BLaER1 (cell line): ENCODE measurements around the gene FOXF1.

Experiments
- H3K27ac ChIP-seq: shearing (Covaris generic); formaldehyde crosslinking; 2 replicates; pipeline ENCODE4 v1.8.1; 2022
- H3K27me3 ChIP-seq: shearing (Covaris generic); formaldehyde crosslinking; 2 replicates; pipeline ENCODE4 v1.8.1; 2022
- H3K36me3 ChIP-seq: shearing (Covaris generic); formaldehyde crosslinking; 2 replicates; pipeline ENCODE4 v1.8.1; 2022
- H3K4me1 ChIP-seq: shearing (Covaris generic); formaldehyde crosslinking; 2 replicates; pipeline ENCODE4 v1.8.1; 2022
- H3K4me2 ChIP-seq: shearing (Covaris generic); formaldehyde crosslinking; 2 replicates; pipeline ENCODE4 v1.8.1; 2022
- H3K4me3 ChIP-seq: shearing (Covaris generic); formaldehyde crosslinking; 2 replicates; pipeline ENCODE4 v1.8.1; 2022
- H3K9ac ChIP-seq: shearing (Covaris generic); formaldehyde crosslinking; 2 replicates; pipeline ENCODE4 v1.8.1; 2022
- H3K9me3 ChIP-seq: shearing (Covaris generic); formaldehyde crosslinking; 2 replicates; pipeline ENCODE4 v1.8.1; 2022
- H4K20me1 ChIP-seq: shearing (Covaris generic); formaldehyde crosslinking; 2 replicates; pipeline ENCODE4 v1.8.1; 2022
- Cebpa-rat ChIP-seq: shearing (Covaris generic); IDR thresholded peaks from 2 replicates; pipeline ENCODE4 v1.8.1; 2022

FOXF1 gene

DNA sequence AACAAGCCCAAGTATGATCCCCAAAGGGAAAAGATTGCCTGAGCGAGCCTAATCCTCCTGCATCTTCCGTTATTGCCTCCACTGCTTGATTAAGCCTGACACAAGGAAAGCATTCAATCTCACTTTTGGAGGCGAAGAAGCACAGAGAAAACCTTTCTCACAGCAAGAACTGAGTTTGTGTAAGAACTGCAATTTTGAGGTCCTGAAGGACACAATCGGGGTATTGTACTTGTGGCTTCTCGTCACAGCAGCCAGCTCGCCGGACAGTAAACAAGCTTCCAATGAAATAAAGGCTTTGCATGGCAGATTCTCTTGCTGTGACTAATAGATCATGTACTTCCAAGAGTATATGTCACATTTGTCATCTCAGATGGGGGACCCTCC lies 18.7 kb upstream of the FOXF1 start:
- H4K20me1 ChIP-seq: peaks cover 56% of the 10 kb centered on the region
- H3K9ac ChIP-seq: no peak overlapping the region
- no peak overlapping the region for H3K27ac ChIP-seq
- H3K36me3 ChIP-seq: no peaks in the 10 kb centered on the region
- H3K4me1 ChIP-seq: no peaks in the 10 kb centered on the region
- no peaks in the 10 kb centered on the region for H3K9me3 ChIP-seq
- no peak overlapping the region for H3K4me2 ChIP-seq
- no peak overlapping the region for H3K4me3 ChIP-seq
- H3K27me3 ChIP-seq: peaks cover 96% of the 10 kb centered on the region
- TF ChIP-seq Cebpa-rat: no peak

DNA sequence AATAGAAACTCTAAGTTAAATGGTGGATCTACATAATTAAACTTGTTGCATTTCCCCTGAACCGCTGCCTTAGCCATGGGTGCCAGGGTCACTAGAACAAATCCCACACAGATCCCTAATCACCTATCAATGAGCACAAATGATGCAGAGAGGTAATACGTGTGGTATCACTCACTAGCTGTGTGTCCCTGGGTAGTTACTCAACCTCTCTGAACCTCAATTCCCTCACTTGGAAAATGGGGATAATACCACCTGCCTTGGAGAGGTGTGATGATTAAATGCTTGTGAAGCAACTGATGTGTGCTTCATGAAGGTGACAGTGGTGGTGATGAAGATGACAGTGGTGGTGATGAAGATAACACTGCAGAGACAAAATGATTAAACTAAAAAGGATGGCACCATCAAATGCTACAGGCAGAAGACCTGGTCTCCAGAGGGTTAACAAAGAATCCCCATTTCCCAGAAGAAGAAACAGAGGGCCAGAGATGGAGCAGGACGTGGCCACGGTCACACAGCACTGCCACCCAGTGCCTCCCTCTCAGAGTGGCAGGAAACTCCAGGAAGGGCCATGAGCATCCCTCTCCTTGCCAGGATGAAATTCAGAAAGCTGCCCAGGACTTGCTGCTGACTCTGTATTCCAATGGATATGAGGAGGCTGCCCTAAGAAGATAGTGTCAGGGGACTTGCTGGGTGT lies 17.9 kb upstream of the FOXF1 start:
- no peak overlapping the region for H3K4me2 ChIP-seq
- no peak overlapping the region for H3K27ac ChIP-seq
- H3K4me1 ChIP-seq: no peaks in the 10 kb centered on the region
- H3K27me3 ChIP-seq: peaks cover 98% of the 10 kb centered on the region
- H3K36me3 ChIP-seq: no peaks in the 10 kb centered on the region
- H3K9ac ChIP-seq: no peak overlapping the region
- no peaks in the 10 kb centered on the region for H3K9me3 ChIP-seq
- H4K20me1 ChIP-seq: peaks cover 62% of the 10 kb centered on the region
- no peak for TF ChIP-seq Cebpa-rat
- H3K4me3 ChIP-seq: no peak overlapping the region

DNA sequence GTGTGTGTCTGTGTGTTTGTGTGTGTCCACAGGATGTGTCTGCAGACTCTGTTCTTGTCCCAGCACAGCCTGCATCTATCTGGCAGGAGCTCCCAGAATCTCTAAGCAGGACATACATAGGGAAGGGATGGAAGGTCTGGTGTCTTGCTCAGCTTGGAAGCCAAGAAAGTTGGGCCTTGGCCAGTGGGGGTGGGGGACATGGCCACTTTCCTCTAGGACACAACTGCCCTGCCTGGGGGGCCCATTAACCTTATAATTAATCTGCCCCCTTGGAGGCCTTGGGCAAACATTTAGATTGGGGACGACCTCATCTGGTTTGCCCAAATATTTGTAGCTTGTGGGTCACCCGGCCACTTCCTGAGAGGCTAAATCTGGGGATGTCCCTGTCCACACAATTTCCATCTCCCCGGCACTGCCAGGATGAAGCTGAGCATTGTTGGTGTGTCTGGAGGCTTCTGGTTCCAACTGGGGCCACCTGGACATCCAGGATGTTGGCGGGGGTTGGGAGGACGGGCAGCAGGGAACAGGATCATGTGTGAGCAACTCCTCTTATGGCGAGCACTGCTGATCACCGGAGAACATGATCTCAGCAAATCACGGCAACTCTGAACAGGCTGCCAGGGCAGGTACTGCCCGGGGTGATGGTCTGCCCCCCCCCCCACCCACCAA lies 17.2 kb upstream of the FOXF1 start:
- no peaks in the 10 kb centered on the region for H3K4me1 ChIP-seq
- H3K27me3 ChIP-seq: peaks cover 100% of the 10 kb centered on the region
- no peak overlapping the region for H3K4me3 ChIP-seq
- no peak overlapping the region for H3K4me2 ChIP-seq
- H3K9me3 ChIP-seq: no peaks in the 10 kb centered on the region
- TF ChIP-seq Cebpa-rat: no peak
- peaks cover 63% of the 10 kb centered on the region for H4K20me1 ChIP-seq
- no peaks in the 10 kb centered on the region for H3K36me3 ChIP-seq
- no peak overlapping the region for H3K27ac ChIP-seq
- no peak overlapping the region for H3K9ac ChIP-seq

DNA sequence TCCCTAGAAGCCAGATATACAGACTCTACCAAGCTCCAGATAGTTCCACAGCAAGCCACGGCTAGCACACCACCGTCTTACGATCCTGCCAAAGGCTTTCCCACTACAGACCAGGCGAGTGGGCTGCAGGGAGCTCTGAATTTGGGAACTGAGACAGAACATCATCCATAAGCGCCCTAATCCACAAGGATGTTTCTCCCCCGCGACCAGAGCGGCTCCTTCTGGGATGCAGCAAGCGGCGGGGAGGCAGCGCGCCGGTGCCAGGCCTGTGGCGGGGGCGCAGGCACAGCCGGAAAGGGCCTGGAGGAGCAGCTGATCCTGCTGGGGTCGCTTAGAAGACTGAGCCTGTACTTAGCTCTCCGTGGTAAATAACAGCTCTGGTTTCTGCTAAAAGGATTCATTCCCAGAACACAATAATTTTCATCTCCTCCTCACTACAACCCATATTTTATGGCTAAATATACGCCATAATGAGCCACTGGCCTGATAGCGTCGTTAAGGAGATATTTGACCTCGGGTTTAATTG lies 16.2 kb upstream of the FOXF1 start:
- H3K27me3 ChIP-seq: peaks cover 100% of the 10 kb centered on the region

DNA sequence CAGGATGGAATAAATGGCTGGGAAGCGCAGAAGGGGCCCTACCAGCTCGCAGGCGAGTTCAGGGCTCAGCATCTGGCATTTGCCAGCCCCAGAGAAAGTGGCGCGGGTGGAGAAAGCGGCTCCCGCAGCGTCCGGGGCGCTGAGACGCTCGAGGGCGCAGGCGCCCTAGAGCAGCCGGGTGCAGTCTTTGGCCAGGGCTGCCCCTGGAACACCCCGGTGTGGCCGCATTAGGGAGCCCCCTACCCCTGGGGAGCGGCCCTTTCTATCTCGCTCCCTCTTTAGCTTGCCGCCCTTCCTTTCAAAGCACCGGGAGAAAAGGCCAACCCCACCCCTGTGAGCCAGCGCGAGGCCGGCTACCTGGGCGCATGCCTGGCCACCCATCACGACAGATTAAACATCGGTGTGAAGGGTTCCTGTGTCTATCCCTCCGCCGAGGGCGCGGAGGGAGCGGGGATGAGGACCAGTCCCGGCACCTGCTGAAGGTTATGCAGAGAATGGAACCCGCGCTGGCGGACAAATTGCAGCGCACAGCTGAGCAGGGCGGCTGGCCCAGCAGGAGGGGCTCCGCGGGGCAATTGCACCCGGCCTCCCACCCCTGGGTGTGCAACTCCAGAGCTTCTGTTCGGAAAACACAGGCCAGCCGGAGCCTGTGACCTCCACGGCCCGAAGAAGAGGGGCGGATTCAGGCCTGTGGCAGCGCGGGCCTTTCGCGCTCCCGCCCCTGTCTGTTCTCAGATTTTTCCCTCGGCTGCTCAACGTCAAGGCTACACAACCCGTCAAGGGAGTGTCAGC lies 15.6 kb upstream of the FOXF1 start:
- no peaks in the 10 kb centered on the region for H3K4me1 ChIP-seq
- no peak overlapping the region for H3K9ac ChIP-seq
- no peak overlapping the region for H3K4me3 ChIP-seq
- H3K9me3 ChIP-seq: no peaks in the 10 kb centered on the region
- no peak overlapping the region for H3K4me2 ChIP-seq
- H3K36me3 ChIP-seq: no peaks in the 10 kb centered on the region
- H3K27ac ChIP-seq: no peak overlapping the region
- no peak for TF ChIP-seq Cebpa-rat
- peaks cover 80% of the 10 kb centered on the region for H4K20me1 ChIP-seq
- peaks cover 100% of the 10 kb centered on the region for H3K27me3 ChIP-seq

More for the DNA sequence above, 16.2 kb upstream of the FOXF1 start:
- Histone ChIP-seq H3K9ac (no peak overlapping the region), H3K4me2 (no peak overlapping the region), H4K20me1 (peaks cover 73% of the 10 kb centered on the region), H3K4me3 (no peak overlapping the region), H3K36me3 (no peaks in the 10 kb centered on the region), H3K27ac (no peak overlapping the region), H3K4me1 (no peaks in the 10 kb centered on the region), H3K9me3 (no peaks in the 10 kb centered on the region)
- no peak for TF ChIP-seq Cebpa-rat

DNA sequence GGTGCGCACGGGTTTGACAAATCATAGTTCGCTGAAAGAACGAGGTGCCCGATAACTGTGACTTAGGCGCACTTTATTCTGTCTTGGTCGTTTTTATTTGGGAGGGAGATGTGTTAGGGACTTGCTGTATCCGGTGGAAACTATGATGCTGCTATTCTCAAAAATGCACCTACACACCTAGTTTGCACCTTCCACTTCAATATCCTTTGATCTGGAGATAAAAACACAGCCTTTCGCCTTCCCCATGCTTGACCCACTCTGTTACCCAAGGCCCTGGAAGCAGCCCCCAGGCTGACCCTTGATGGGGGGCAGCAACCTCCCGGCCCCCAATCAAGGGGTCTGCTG lies 15.0 kb upstream of the FOXF1 start:
- no peaks in the 10 kb centered on the region for H3K36me3 ChIP-seq
- H3K4me1 ChIP-seq: no peaks in the 10 kb centered on the region
- H3K9me3 ChIP-seq: no peaks in the 10 kb centered on the region
- no peak overlapping the region for H3K4me3 ChIP-seq
- no peak overlapping the region for H3K4me2 ChIP-seq
- TF ChIP-seq Cebpa-rat: no peak
- H3K27me3 ChIP-seq: peaks cover 100% of the 10 kb centered on the region
- H3K27ac ChIP-seq: no peak overlapping the region
- peaks cover 85% of the 10 kb centered on the region for H4K20me1 ChIP-seq
- no peak overlapping the region for H3K9ac ChIP-seq

DNA sequence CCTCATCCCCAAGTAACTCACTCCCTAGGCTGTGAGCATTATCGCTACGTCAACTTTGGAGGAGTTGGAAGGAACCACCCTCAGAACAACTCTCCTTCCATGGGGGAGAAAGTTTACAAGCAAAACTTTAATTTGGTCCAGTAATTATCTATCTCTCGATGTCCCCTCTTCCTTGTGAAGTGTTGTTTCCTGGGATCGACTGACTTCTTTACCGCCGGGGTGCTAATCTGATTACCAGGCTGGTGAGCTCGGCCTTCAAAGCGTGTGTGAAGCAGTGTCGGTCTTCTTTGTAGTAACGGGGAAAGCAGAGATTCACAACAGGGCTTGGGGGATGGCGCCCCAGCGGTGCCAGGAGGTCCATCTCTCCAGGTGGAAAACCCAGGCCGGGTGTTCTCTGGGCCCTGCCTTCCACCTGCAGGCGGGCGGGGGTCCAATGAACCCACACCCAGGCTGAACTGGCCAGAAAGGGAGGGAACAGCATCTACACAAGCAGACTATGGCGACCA lies 14.5 kb upstream of the FOXF1 start:
- no peak overlapping the region for H3K4me3 ChIP-seq
- H3K9me3 ChIP-seq: no peaks in the 10 kb centered on the region
- H3K4me1 ChIP-seq: no peaks in the 10 kb centered on the region
- H3K27me3 ChIP-seq: peaks cover 100% of the 10 kb centered on the region
- no peak overlapping the region for H3K27ac ChIP-seq
- no peaks in the 10 kb centered on the region for H3K36me3 ChIP-seq
- H3K9ac ChIP-seq: no peak overlapping the region
- TF ChIP-seq Cebpa-rat: no peak
- peaks cover 90% of the 10 kb centered on the region for H4K20me1 ChIP-seq
- H3K4me2 ChIP-seq: no peak overlapping the region

DNA sequence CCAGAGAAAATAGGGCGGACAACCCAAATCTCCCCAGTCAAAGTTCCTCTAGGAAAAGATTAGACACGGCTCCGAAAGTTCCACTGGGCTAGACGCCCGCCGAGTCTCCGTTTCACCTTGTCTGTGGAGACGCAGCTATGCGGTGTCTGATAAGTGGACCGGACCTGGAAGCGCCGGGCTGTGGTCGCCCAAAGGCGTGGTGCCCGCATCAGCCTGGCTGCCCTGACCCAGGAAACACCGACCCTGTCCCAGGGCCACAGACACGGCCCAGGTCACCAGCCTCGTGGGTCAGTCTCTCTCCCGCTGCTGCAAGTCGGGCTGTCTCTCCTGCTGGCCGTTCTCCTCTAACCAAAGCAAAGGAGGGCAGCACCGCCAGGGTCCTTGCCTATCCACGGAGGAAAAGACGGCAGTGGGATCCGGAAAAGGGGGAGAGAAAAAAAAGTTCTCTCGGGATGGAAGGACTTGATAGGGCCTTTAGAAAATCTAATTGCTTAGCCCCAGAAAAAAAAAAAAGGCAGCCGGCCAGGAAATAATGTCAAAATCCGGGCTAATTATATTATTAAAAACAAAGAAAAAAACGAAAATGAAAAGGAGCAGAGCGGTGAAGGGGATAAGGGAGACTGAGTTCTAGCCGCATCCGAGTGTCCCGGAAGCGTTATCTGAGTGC lies 13.9 kb upstream of the FOXF1 start:
- H3K4me3 ChIP-seq: no peak overlapping the region
- H3K27ac ChIP-seq: no peak overlapping the region
- H3K4me2 ChIP-seq: no peak overlapping the region
- TF ChIP-seq Cebpa-rat: no peak
- no peaks in the 10 kb centered on the region for H3K4me1 ChIP-seq
- H3K27me3 ChIP-seq: peaks cover 100% of the 10 kb centered on the region
- no peaks in the 10 kb centered on the region for H3K36me3 ChIP-seq
- H3K9me3 ChIP-seq: no peaks in the 10 kb centered on the region
- H4K20me1 ChIP-seq: peaks cover 93% of the 10 kb centered on the region
- no peak overlapping the region for H3K9ac ChIP-seq

DNA sequence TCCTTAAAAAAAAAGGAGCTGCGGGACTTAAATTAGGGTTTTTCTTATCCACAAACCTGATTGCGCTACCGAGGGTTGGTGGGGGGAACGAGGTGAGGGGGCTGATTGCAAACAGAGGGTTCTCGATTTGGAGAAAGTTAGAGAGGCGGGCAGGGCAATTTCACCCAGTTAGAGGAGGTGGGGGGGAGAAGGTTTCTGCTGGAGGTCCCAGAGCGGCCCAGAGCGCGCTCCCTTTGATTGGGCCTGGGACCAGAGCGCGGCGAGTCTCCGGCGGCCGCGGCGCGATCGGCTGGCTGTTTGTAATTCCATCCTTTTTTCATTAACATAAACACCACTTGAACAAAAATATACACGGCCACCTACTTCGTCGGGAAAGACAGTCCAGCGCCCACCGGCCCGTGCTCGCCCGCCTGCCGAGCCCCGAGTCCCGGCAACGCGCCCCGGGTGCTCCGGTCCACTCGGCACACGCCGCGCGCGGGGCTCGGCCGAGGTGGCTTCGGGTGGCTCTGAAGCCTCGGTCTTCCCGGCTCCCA lies 13.3 kb upstream of the FOXF1 start:
- no peak overlapping the region for H3K9ac ChIP-seq
- no peak overlapping the region for H3K4me2 ChIP-seq
- peaks cover 100% of the 10 kb centered on the region for H3K27me3 ChIP-seq
- peaks cover 93% of the 10 kb centered on the region for H4K20me1 ChIP-seq
- no peak for TF ChIP-seq Cebpa-rat
- H3K36me3 ChIP-seq: no peaks in the 10 kb centered on the region
- no peaks in the 10 kb centered on the region for H3K4me1 ChIP-seq
- no peak overlapping the region for H3K27ac ChIP-seq
- H3K4me3 ChIP-seq: no peak overlapping the region
- H3K9me3 ChIP-seq: no peaks in the 10 kb centered on the region
